ENCODE results near the gene STAC.

DNA sequence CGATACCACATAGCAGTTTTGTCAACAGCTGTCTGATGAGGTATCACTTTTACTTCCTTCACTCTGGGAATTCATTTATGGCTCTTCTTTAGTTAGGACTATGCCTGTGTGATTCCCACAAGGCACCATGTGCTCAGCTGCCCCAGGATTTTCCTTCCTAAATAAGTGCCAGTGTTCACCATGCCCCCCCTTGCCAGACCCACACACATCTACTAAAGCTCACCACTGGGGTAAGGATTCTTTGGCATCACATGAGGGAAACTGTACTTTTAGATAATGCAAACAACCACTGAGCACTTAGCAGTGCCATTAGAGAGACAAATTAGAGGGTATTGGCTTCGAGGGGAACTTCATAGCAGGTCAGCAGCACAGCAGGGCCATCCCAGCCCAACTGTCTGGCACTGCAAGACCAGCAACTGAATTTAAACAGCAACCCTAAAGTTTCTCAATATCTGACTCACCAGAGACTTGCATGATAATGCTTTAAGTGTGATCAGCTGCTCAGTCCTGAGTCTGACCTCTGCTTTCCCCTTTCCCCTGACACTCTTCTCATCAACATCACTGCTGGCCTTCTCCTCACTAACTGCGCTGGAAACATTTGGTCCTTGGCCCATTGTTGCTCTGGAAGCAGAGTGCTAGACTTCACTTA lies 114.3 kb downstream of the STAC start:
- TF ChIP-seq CTCF (IDR thresholded peaks at IDR 0.05) (no peak), POLR2A (IDR thresholded peaks at IDR 0.05) (no peak)

All from vagina (tissue), 2 donors.